GM19238 (cell line): ENCODE data around the gene RALGAPA2.

Experiments used
- DNase-seq: peaks from one replicate; pipeline ENCODE4 v3.0.0; 2011; ENCODE audit warnings: low spot score; ENCODE audit not compliant: insufficient read length

The RALGAPA2 gene

DNA sequence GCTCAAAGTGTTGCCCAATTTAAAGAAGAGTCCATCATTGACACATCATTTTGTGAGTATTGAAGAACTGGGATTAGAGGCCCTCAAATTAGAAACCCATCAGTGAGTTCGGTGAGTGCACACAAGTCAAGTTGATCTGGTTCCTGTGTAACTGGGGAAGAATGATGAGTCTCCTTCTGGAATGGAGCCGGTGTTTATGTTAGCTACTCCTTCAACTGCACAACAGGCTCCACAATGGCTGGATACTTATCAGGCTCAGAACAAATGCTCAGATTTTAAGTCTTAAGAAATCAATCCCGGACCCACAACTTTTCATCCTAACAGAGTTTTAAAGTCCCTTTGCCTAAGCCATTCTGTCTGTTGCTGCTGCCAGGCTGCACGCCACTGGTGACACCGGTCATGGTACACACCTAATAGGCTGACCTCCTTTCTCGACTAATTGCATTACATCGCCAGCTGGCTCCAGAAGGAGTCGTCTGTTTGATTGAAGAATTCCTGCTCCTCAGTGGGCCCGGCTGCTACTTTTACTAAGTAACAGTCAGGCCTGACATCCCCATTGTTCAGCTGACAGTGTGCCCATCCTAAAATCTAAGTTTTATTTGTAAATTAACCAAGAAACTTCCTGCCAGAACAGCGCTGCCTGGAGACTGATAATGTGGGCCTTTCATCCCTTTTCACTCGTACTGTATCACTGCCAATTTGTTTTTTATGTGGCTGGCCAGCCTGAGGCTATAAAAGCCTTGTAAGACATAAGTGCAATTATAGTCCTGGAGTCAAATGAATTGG is 214.2 kb downstream of the RALGAPA2 start:
- DNase-seq = no peak

- DNase-seq = no peak
These were observed 215.0 kb downstream of the RALGAPA2 start for GRCh38 chr20:20497242-20497978.

- no peak for DNase-seq
These were observed 216.5 kb downstream of the RALGAPA2 start for GRCh38 chr20:20495729-20496503.

GRCh38 chr20:20493701-20494100 is 218.7 kb downstream of the RALGAPA2 start:
- DNase-seq = no peak

DNA sequence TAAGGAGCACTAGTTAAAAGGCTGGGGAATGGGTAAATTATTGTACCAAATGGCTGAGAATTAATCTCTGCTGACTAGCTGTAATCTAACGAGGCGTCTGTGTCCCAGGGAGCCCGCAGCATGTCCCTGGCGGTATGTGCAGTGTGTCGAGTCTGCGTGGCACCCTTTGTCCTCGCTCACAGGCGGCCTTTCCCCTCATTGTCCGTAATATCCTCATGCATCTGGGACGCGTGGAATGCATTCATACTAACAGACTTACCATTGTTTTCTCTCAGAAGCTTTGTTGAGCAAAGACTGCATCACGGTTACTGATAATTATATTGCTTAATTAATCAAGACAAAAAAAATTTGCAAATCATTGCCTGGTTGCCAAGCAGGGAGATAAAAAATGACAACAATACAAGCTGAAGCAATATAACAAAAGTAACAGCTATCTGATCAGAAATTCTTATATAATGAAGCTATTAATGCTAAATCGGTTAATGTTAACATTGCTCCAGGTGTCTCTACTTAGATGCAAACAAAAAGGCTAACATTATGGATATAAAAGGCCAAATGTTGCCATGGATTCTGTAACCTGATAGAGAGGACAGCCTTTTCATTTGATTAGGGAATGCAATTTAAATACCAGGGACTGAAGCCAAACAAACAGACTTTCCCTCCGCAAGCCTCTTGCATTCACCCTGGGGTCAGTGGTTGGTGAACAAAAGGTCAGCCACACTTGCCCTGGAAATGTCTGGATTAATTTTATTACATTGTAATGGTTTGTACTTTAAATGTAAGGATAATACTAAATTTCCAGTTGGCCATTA is 219.7 kb downstream of the RALGAPA2 start:
- DNase-seq = no peak

- DNase-seq = no peak
These were observed 220.6 kb downstream of the RALGAPA2 start for GRCh38 chr20:20491784-20492264.

DNA sequence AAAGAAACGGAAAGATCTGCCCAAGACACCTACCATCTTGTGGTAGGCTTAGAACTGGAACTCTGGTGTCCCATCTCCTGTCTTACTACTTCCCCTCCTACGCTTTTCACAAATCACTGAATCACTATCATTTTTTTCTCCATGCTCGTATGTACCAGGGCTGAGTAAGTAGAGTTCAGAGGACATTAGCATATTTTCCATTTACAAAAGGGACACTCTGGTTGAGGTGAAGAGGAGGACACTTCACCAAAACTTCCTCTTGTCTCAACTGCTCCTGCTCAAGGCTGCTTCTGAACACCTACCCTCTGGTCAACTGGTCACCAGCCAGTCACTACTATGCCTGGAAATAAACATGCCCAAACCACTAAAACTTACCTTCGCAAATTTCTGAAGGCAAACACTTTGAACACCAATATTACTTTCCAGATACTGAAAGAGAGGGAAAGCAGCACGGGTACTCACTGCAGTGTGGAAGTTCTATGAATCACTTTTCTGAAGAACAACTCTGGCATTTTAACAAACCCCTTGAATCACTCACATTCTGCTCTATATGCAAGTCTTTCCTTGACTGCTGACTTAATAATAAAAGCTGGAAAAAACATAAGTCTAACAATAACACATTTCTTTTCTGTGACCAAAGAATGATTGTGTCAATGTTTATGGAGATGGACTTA is 221.2 kb downstream of the RALGAPA2 start:
- no peak for DNase-seq

- DNase-seq = no peak
These were observed 221.8 kb downstream of the RALGAPA2 start for GRCh38 chr20:20490673-20491072.

DNA sequence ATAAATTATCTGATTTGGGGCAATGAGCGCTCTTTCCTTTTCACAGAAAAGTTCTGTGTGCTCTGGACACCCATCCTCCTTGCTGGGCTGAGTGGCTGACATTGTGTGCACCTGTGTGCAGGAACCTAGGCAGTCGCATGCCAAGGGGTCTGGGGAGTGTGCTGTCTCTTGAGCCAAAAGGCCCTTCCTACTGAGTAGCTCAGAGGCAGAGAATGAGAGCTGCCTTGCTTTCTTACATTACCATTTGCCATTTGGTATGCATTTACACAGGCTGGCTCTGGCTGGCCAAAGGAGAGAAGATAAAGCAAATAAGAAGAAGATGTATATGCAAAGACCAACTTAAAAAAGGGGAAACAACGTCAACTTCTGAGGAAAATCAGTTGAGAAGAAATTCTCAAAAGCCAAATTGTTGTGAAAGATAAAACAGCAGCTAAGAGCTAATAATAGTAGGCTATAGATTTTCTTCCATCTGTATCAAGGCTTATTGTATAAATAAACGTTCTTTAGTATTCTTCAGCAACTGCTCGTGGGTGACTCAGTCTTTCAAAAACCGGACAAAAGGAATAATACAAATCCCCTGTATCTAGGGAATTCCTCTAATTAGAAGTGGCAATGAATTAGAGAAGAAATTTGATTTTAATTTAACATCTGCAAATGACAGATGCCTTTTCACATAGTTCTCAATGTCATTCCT is 222.6 kb downstream of the RALGAPA2 start:
- no peak for DNase-seq

- no peak for DNase-seq
These were observed 223.4 kb downstream of the RALGAPA2 start for GRCh38 chr20:20489054-20489453.

GRCh38 chr20:20488388-20488787 is 224.1 kb downstream of the RALGAPA2 start:
- DNase-seq = no peak

DNA sequence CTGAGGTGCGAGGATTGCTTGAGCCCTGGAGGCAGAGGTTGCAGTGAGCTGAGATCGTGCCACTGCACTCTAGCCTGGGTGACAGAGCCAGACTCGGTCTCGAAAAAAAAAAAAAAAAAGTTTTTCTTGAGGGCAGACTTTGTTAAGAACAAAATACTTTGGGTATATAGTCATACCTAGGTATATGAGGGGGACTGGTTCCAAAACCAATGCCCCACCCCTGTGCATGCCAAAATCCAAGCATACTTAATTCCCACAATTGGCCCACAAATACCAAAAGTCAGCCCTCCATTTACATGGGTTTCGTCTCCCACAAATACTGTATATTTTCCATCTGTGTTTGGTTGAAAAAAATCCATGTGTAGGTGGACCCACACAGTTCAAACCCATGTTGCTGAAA is 224.6 kb downstream of the RALGAPA2 start:
- no peak for DNase-seq

GRCh38 chr20:20483328-20483727 is 229.1 kb downstream of the RALGAPA2 start:
- DNase-seq = no peak

- no peak for DNase-seq
These were observed 230.0 kb downstream of the RALGAPA2 start for GRCh38 chr20:20482453-20482852.

- no peak for DNase-seq
These were observed 231.8 kb downstream of the RALGAPA2 start for GRCh38 chr20:20480689-20481088.

GRCh38 chr20:20480126-20480525 is 232.3 kb downstream of the RALGAPA2 start:
- no peak for DNase-seq

DNA sequence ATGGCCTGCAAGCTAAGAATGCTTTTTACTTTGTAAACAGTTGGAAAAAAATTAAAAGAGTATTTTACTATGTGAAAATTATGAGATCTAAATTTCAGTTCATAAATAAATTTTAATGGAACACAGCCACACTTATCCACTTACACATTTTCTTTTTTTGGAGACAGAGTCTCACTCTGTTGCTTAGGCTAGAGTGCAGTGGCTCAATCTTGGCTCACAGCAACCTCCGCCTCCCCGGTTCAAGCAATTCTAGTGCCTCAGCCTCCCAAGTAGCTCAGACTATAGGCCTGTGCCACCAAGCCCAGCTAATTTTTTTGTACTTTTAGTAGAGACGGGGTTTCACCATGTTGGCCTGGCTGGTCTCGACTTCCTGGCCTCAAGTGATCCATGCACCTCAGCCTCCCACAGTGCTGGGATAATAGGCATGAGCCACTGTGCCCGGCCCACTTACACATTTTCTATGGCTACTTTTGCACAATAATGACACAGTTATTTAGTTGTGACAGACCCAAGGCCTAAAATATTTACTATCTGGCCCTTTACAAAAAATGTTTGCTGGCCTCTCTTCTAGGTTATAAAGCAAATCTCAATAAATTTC is 234.9 kb downstream of the RALGAPA2 start:
- no peak for DNase-seq

DNA sequence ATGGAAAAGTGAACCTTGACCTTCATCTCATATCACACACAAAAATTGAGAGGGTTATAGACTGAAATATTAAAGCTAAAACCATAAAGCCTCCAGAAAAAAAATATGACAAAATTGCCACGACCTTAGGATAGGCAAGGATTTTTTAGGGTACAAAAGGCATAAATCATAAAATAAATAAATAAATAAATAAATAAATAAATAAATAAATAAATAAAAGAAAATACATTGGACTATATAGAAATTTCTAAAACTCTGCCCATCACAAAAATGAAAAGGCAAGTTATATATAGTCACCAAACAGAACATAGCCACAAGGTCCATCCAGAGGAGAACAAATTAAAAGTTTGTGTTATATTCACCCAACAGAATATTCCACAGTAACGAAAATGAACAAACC is 235.9 kb downstream of the RALGAPA2 start:
- no peak for DNase-seq

GRCh38 chr20:20473657-20474056 is 238.8 kb downstream of the RALGAPA2 start:
- DNase-seq = no peak
